Right cardiac atrium (tissue), 5 donors: Measurements from ENCODE around the gene FAM227B. TPM values are rescaled to one million over a fixed set of nuclear protein-coding genes. Genes with fewer than 3 reads are reported as not detected.

Source experiments
- polyA plus RNA-seq: library from polyadenylated mRNA; stranded (reverse); fragments of 200-250 nt; gene quantifications from one replicate; pipeline ENCODE4 v1.2.3, GENCODE V29; 2013
- total RNA-seq, 4 donors: library from RNA; stranded (reverse); fragmentation: NEBNext Ultra II Directional; extraction: Animal tissue kit (Norgen Biotek cat#: 25700); gene quantifications; one replicate each; pipeline ENCODE4 v1.2.1, GENCODE V29; 2021
- donor health status: healthy with polysubstance abuse.
- donor health status: DM: no; HTN: yes; CAD: no.
- donor health status: DM: no; HTN: no; CAD: no.
- donor health status: DM: no; HTN: yes; CAD: no; lungs with severe emphysema.
- donor health status: DM: yes; HTN: yes; CAD: no.

FAM227B gene
- total and polyA plus RNA-seq, 5 donors = 9.8 to 19.2 (median 12.4) TPM

Other genes with a start within 250 kb of the FAM227B start
- gene FGF7, start 197.6 kb downstream of the FAM227B start, total RNA-seq = 10 to 100 TPM; 29.0 to 50.0 (median 39.0) TPM
- 21.3 TPM for gene FGF7, start 197.6 kb downstream of the FAM227B start, polyA plus RNA-seq
- 10 to 100 TPM; 23.4 to 31.2 (median 26.8) TPM for gene DTWD1, start 230 bp upstream of the FAM227B start, total RNA-seq
- gene DTWD1, start 230 bp upstream of the FAM227B start, polyA plus RNA-seq = 14.0 TPM